HepG2 (cell line): ENCODE data around the gene KANK4. TPM values are rescaled to one million over a fixed set of nuclear protein-coding genes. Genes with fewer than 3 reads are reported as not detected.
A peak's percentile ranks its signal among the peaks of the same experiment; 100 is the strongest.

Source experiments
- ARID2 ChIP-seq: sonication (generic); formaldehyde crosslinking; IDR thresholded peaks from 2 replicates; pipeline ENCODE4 v1.8.1; 2022; ENCODE audit warnings: mild to moderate bottlenecking, missing genetic modification reagents, borderline replicate concordance
- FOSL2 ChIP-seq: sonication (generic); formaldehyde crosslinking; IDR thresholded peaks from 2 replicates; pipeline ENCODE4 v1.4.0; 2020; ENCODE audit warnings: missing genetic modification reagents
- HDAC2 ChIP-seq: sonication (generic); formaldehyde crosslinking; IDR thresholded peaks from 2 replicates; pipeline ENCODE4 v1.4.0; 2020; ENCODE audit warnings: missing genetic modification reagents
- HNF4A ChIP-seq: sonication (generic); formaldehyde crosslinking; IDR thresholded peaks from 2 replicates; pipeline ENCODE4 v1.4.0; 2020; ENCODE audit warnings: missing genetic modification reagents
- HNF4G ChIP-seq, 2 experiments: sonication (generic) in 1 of 2; formaldehyde crosslinking in 1 of 2; IDR thresholded peaks; 2 replicates each; pipeline versions ENCODE4 v1.4.0 to v1.6.1; 2011 to 2020; ENCODE audit warnings: borderline replicate concordance in 2 of 2, low read depth in 2 of 2, mild to moderate bottlenecking in 2 of 2, low read length in 1 of 2, missing genetic modification reagents in 1 of 2, moderate library complexity in 1 of 2
- HOXA3 ChIP-seq: sonication (generic); formaldehyde crosslinking; IDR thresholded peaks from 2 replicates; pipeline ENCODE4 v1.5.0; 2020; ENCODE audit warnings: missing genetic modification reagents
- ISL2 ChIP-seq: sonication (generic); formaldehyde crosslinking; IDR thresholded peaks from 2 replicates; pipeline ENCODE4 v1.5.0; 2020; ENCODE audit warnings: missing genetic modification reagents
- LCORL ChIP-seq, 2 experiments: fragments of 450-650 bp in 1 of 2; sonication (generic) in 1 of 2; formaldehyde crosslinking in 1 of 2; IDR thresholded peaks; 2 replicates each; pipeline versions ENCODE4 v1.5.0 to v1.6.1; 2017 to 2020; ENCODE audit warnings: antibody characterized with exemption in 1 of 2, missing genetic modification reagents in 1 of 2
- MEIS1 ChIP-seq: sonication (generic); formaldehyde crosslinking; IDR thresholded peaks from 2 replicates; pipeline ENCODE4 v1.9.0; 2021; ENCODE audit warnings: mild to moderate bottlenecking, missing genetic modification reagents, moderate library complexity, borderline replicate concordance
- TCF7 ChIP-seq: sonication (generic); IDR thresholded peaks from 2 replicates; pipeline ENCODE4 v1.6.1; 2016; ENCODE audit warnings: antibody characterized with exemption, low read depth
- TMF1 ChIP-seq: sonication (generic); formaldehyde crosslinking; IDR thresholded peaks from 2 replicates; pipeline ENCODE4 v1.8.1; 2022; ENCODE audit warnings: low read depth, missing genetic modification reagents
- ZBTB20 ChIP-seq: sonication (generic); formaldehyde crosslinking; IDR thresholded peaks from 2 replicates; pipeline ENCODE4 v1.8.1; 2023; ENCODE audit warnings: missing genetic modification reagents, low read depth, mild to moderate bottlenecking, borderline replicate concordance
- ZFP36L1 ChIP-seq: sonication (generic); formaldehyde crosslinking; IDR thresholded peaks from 2 replicates; pipeline ENCODE4 v1.8.0; 2022; ENCODE audit warnings: mild to moderate bottlenecking, missing genetic modification reagents, moderate library complexity
- ZFP36L2 ChIP-seq: sonication (generic); formaldehyde crosslinking; IDR thresholded peaks from 2 replicates; pipeline ENCODE4 v1.4.0; 2020; ENCODE audit warnings: missing genetic modification reagents
- ZMAT3 ChIP-seq: sonication (generic); formaldehyde crosslinking; conservative IDR thresholded peaks from 2 replicates; pipeline ENCODE4 v1.7.0; 2021; ENCODE audit warnings: missing genetic modification reagents
- ZMYM2 ChIP-seq: sonication (generic); formaldehyde crosslinking; IDR thresholded peaks from 2 replicates; pipeline ENCODE4 v1.8.0; 2022; ENCODE audit warnings: mild to moderate bottlenecking, missing genetic modification reagents
- ZNF264 ChIP-seq: sonication (generic); formaldehyde crosslinking; IDR thresholded peaks from 2 replicates; pipeline ENCODE4 v1.4.0; 2020; ENCODE audit warnings: missing genetic modification reagents
- ZNF644 ChIP-seq: IDR thresholded peaks from 2 replicates; pipeline ENCODE4 v1.6.1; 2016; ENCODE audit warnings: low read depth
- ZNF878 ChIP-seq: sonication (generic); formaldehyde crosslinking; IDR thresholded peaks from 2 replicates; pipeline ENCODE4 v1.8.1; 2023; ENCODE audit warnings: mild to moderate bottlenecking, missing genetic modification reagents, moderate library complexity
- ZNF891 ChIP-seq: sonication (generic); formaldehyde crosslinking; IDR thresholded peaks from 2 replicates; pipeline ENCODE4 v1.5.0; 2020; ENCODE audit warnings: mild to moderate bottlenecking, missing genetic modification reagents
- ZSCAN30 ChIP-seq: sonication (generic); formaldehyde crosslinking; IDR thresholded peaks from 2 replicates; pipeline ENCODE4 v1.5.0; 2020; ENCODE audit warnings: mild to moderate bottlenecking, missing genetic modification reagents
- polyA plus RNA-seq, 8 experiments: library from polyadenylated mRNA; depleted of rRNA in 3 of 8; stranded (reverse) in 7 of 8; unstranded in 1 of 8; fragments of >200 nt; fragmentation: Illumina TruSeq in 4 of 8; extraction: Trizol in 4 of 8; gene quantifications; 2 replicates each; pipeline versions ENCODE4 v1.2.1 to v1.2.3, GENCODE V29; 2011 to 2016; ENCODE audit warnings: low read depth in 4 of 8, missing spikeins in 1 of 8, mixed read lengths in 1 of 8; ENCODE audit not compliant: insufficient read depth in 1 of 8
- total RNA-seq, 5 experiments: library from RNA; depleted of rRNA; stranded (reverse); fragments of >200 nt; fragmentation: Illumina TruSeq; extraction: Trizol; gene quantifications; 2 replicates each; pipeline ENCODE4 v1.2.3, GENCODE V29; 2016; ENCODE audit warnings: low read depth in 1 of 5
- TF ChIP-seq, protein P1 (sequence below): IDR thresholded peaks from 2 replicates; pipeline ENCODE4 v1.6.1; 2016; ENCODE audit warnings: mild to moderate bottlenecking
- TF ChIP-seq, protein P2 (sequence below): IDR thresholded peaks from 2 replicates; pipeline ENCODE4 v1.6.1; 2016; ENCODE audit warnings: missing genetic modification reagents, missing compliant biosample characterization
- TF ChIP-seq, protein P3 (sequence below): sonication (generic); formaldehyde crosslinking; IDR thresholded peaks from 2 replicates; pipeline ENCODE4 v1.4.0; 2020; ENCODE audit warnings: missing genetic modification reagents, mild to moderate bottlenecking, borderline replicate concordance
- TF ChIP-seq, protein P4 (sequence below): sonication (generic); formaldehyde crosslinking; IDR thresholded peaks from 2 replicates; pipeline ENCODE4 v1.8.1; 2022; ENCODE audit warnings: mild to moderate bottlenecking, missing genetic modification reagents

Gene KANK4
- total and polyA plus RNA-seq, 2 of the 13 experiments (the other 11 are each of a cell fraction or from before 2014, with no cell fraction given) = 16.1 to 25.7 TPM

DNA sequence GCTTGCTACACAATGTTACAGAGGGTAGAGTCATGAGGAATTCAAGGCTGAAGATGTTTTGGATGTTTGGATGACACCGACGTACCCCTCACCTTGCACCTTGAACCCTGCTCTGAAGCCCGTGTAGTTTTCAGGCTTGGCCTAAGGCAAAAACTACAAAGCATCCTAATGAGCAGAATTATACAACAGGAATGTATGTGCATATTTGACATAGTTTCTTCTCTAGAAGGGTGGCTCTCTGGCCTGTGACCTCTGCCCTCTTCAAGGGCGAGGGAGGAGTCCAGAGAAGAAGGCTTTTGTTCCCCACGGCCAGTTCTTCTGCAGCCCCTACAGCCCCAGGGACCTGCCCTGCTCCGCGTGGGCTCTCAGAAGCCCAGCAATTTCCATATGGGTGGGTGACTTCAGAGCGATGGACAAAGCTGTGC lies 81.3 kb downstream of the KANK4 start (continued):
- TF ChIP-seq, protein P1, sequence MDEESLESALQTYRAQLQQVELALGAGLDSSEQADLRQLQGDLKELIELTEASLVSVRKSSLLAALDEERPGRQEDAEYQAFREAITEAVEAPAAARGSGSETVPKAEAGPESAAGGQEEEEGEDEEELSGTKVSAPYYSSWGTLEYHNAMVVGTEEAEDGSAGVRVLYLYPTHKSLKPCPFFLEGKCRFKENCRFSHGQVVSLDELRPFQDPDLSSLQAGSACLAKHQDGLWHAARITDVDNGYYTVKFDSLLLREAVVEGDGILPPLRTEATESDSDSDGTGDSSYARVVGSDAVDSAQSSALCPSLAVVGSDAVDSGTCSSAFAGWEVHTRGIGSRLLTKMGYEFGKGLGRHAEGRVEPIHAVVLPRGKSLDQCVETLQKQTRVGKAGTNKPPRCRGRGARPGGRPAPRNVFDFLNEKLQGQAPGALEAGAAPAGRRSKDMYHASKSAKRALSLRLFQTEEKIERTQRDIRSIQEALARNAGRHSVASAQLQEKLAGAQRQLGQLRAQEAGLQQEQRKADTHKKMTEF (CRISPR knock-in tag) = peak; percentile 83
- TF ChIP-seq, protein P2, sequence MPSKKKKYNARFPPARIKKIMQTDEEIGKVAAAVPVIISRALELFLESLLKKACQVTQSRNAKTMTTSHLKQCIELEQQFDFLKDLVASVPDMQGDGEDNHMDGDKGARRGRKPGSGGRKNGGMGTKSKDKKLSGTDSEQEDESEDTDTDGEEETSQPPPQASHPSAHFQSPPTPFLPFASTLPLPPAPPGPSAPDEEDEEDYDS = no peak
- TF ChIP-seq ARID2 (CRISPR knock-in tag) = no peak; the same call in 1 of the 2 replicates
- 0 out of 2 replicates have a peak, but pooled peaks have one; percentile 41 for TF ChIP-seq ZMYM2
- no peak for TF ChIP-seq ZFP36L1 (CRISPR knock-in tag)
- peak; percentile 96 for TF ChIP-seq HNF4A (CRISPR knock-in tag)
- peak; percentile 82 for TF ChIP-seq HOXA3 (CRISPR knock-in tag)
- TF ChIP-seq LCORL (IDR thresholded peaks at IDR 0.05) = peak; percentile 99
- peak; percentile 100 for TF ChIP-seq LCORL (CRISPR knock-in tag; IDR thresholded peaks at IDR 0.05)
- no peak for TF ChIP-seq ZNF878 (CRISPR knock-in tag)
- TF ChIP-seq TMF1 = no peak
- peak; percentile 73; the same call in 1 of the 2 replicates for TF ChIP-seq ZBTB20 (CRISPR knock-in tag)
- TF ChIP-seq MEIS1 (CRISPR knock-in tag) = no peak
- TF ChIP-seq, protein P3, sequence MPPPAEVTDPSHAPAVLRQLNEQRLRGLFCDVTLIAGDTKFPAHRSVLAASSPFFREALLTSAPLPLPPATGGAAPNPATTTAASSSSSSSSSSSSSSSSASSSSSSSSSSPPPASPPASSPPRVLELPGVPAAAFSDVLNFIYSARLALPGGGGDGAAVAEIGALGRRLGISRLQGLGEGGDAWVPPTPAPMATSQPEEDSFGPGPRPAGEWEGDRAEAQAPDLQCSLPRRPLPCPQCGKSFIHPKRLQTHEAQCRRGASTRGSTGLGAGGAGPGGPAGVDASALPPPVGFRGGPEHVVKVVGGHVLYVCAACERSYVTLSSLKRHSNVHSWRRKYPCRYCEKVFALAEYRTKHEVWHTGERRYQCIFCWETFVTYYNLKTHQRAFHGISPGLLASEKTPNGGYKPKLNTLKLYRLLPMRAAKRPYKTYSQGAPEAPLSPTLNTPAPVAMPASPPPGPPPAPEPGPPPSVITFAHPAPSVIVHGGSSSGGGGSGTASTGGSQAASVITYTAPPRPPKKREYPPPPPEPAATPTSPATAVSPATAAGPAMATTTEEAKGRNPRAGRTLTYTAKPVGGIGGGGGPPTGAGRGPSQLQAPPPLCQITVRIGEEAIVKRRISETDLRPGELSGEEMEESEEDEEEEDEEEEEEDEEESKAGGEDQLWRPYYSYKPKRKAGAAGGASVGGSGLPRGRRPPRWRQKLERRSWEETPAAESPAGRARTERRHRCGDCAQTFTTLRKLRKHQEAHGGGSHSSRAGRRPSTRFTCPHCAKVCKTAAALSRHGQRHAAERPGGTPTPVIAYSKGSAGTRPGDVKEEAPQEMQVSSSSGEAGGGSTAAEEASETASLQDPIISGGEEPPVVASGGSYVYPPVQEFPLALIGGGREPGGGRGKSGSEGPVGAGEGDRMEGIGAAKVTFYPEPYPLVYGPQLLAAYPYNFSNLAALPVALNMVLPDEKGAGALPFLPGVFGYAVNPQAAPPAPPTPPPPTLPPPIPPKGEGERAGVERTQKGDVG (CRISPR knock-in tag) = peak; percentile 28; the same call in 1 of the 2 replicates
- peak; percentile 56; the same call in 1 of the 2 replicates for TF ChIP-seq ZNF264
- TF ChIP-seq HDAC2 (CRISPR knock-in tag) = peak; percentile 96
- TF ChIP-seq TCF7 = peak; percentile 85
- peak; percentile 91 for TF ChIP-seq ISL2 (CRISPR knock-in tag)
- no peak for TF ChIP-seq ZNF891
- TF ChIP-seq HNF4G (IDR thresholded peaks at IDR 0.05; ENCODE audit: borderline replicate concordance, low read depth, low read length) = peak; percentile 91
- TF ChIP-seq HNF4G (CRISPR knock-in tag; IDR thresholded peaks at IDR 0.05; ENCODE audit: borderline replicate concordance, low read depth) = peak; percentile 91
- TF ChIP-seq, protein P4, sequence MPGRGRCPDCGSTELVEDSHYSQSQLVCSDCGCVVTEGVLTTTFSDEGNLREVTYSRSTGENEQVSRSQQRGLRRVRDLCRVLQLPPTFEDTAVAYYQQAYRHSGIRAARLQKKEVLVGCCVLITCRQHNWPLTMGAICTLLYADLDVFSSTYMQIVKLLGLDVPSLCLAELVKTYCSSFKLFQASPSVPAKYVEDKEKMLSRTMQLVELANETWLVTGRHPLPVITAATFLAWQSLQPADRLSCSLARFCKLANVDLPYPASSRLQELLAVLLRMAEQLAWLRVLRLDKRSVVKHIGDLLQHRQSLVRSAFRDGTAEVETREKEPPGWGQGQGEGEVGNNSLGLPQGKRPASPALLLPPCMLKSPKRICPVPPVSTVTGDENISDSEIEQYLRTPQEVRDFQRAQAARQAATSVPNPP = 0 out of 2 replicates have a peak, but pooled peaks have one; percentile 38
- TF ChIP-seq ZSCAN30 (CRISPR knock-in tag) = no peak
- TF ChIP-seq ZFP36L2 (CRISPR knock-in tag) = no peak
- peak; percentile 65 for TF ChIP-seq FOSL2 (CRISPR knock-in tag)
- no peak for TF ChIP-seq ZMAT3 (CRISPR knock-in tag)
- TF ChIP-seq ZNF644 (CRISPR knock-in tag) = no peak
